GM23338 (cell line): Measurements from ENCODE around the gene SNRPA. TPM values are rescaled to one million over a fixed set of nuclear protein-coding genes. Genes with fewer than 3 reads are reported as not detected.

Experiments used
- ATAC-seq: fragments of 200-7000 bp; cut with Tn5 transposase; 3 replicates; pipeline ENCODE4 v1.9.1; 2020
- DNase-seq: peaks from one replicate; pipeline ENCODE4 v3.0.0-alpha.2; 2015; ENCODE audit warnings: low spot score
- H2AFZ ChIP-seq: fragments of 200-600 bp; sonication (generic); 2 replicates; pipeline ENCODE4 v1.8.0; 2016; ENCODE audit warnings: antibody characterized with exemption, mild to moderate bottlenecking, moderate library complexity
- H3F3A ChIP-seq: fragments of 200-600 bp; sonication (generic); replicated peaks from 2 replicates; pipeline ENCODE4 v1.8.0; 2017; ENCODE audit warnings: antibody characterized with exemption, mixed run types, low read depth
- H3K27ac ChIP-seq: fragments of 200-600 bp; sonication (generic); 2 replicates; pipeline ENCODE4 v1.6.1; 2016; ENCODE audit warnings: low read depth
- H3K27me3 ChIP-seq: fragments of 200-600 bp; sonication (generic); 2 replicates; pipeline ENCODE4 v1.8.0; 2016; ENCODE audit warnings: mild to moderate bottlenecking, mixed run types, moderate library complexity; ENCODE audit not compliant: insufficient read depth
- H3K36me3 ChIP-seq: fragments of 200-600 bp; sonication (generic); 2 replicates; pipeline ENCODE4 v1.8.0; 2016; ENCODE audit warnings: mild to moderate bottlenecking; ENCODE audit not compliant: insufficient read depth
- H3K4me1 ChIP-seq: fragments of 200-600 bp; sonication (generic); 2 replicates; pipeline ENCODE4 v1.8.0; 2016; ENCODE audit warnings: mild to moderate bottlenecking, moderate library complexity; ENCODE audit not compliant: insufficient read depth
- H3K4me2 ChIP-seq: fragments of 200-600 bp; sonication (generic); 2 replicates; pipeline ENCODE4 v1.7.1; 2017; ENCODE audit warnings: mixed run types
- H3K4me3 ChIP-seq: fragments of 200-600 bp; sonication (generic); 2 replicates; pipeline ENCODE4 v1.6.1; 2016; ENCODE audit warnings: mixed run types
- H3K79me2 ChIP-seq: fragments of 200-600 bp; sonication (generic); replicated peaks from 2 replicates; pipeline ENCODE4 v1.8.0; 2017; ENCODE audit warnings: mild to moderate bottlenecking; ENCODE audit not compliant: insufficient read depth
- H3K9me2 ChIP-seq: fragments of 200-600 bp; sonication (generic); 2 replicates; pipeline ENCODE4 v1.8.0; 2017; ENCODE audit not compliant: insufficient read depth
- H4K20me1 ChIP-seq: fragments of 200-600 bp; sonication (generic); replicated peaks from 2 replicates; pipeline ENCODE4 v1.8.0; 2017; ENCODE audit warnings: mild to moderate bottlenecking; ENCODE audit not compliant: insufficient read depth
- H3K27ac Mint-ChIP-seq: 2 replicates; pipeline ENCODE4 v1.8.0; 2020; ENCODE audit warnings: inconsistent platforms, mild to moderate bottlenecking, moderate library complexity, mixed read lengths
- H3K27me3 Mint-ChIP-seq: 3 replicates; pipeline ENCODE4 v1.8.0; 2022; ENCODE audit warnings: low read depth, mild to moderate bottlenecking, moderate library complexity, mixed read lengths, inconsistent platforms; ENCODE audit not compliant: insufficient read depth, poor library complexity
- H3K36me3 Mint-ChIP-seq: 3 replicates; pipeline ENCODE4 v1.8.0; 2021; ENCODE audit warnings: low read depth, mild to moderate bottlenecking, inconsistent platforms, moderate library complexity, mixed read lengths
- H3K4me1 Mint-ChIP-seq: 3 replicates; pipeline ENCODE4 v1.8.0; 2020; ENCODE audit warnings: mild to moderate bottlenecking, inconsistent platforms, mixed read lengths
- H3K4me3 Mint-ChIP-seq: 3 replicates; pipeline ENCODE4 v1.8.0; 2021; ENCODE audit warnings: moderate library complexity, mild to moderate bottlenecking, inconsistent platforms, mixed read lengths
- H3K9me3 Mint-ChIP-seq: 3 replicates; pipeline ENCODE4 v1.8.0; 2020; ENCODE audit warnings: moderate library complexity, mild to moderate bottlenecking, inconsistent platforms, mixed read lengths
- NANOG ChIP-seq: IDR thresholded peaks from 2 replicates; pipeline ENCODE4 v1.6.1; 2016; ENCODE audit warnings: antibody characterized with exemption, borderline replicate concordance
- POLR2AphosphoS5 ChIP-seq: IDR thresholded peaks from 2 replicates; pipeline ENCODE4 v1.6.1; 2016; ENCODE audit warnings: antibody characterized with exemption, low read depth
- STAT1 ChIP-seq: IDR thresholded peaks from one replicate; pipeline ENCODE4 v1.6.1; 2016; ENCODE audit warnings: antibody characterized with exemption; ENCODE audit not compliant: unreplicated experiment
- ZNF114 ChIP-seq: fragments of 250-450 bp; sonication (Bioruptor Pico); IDR thresholded peaks from 2 replicates; pipeline ENCODE4 v1.5.0; 2020; ENCODE audit warnings: mild to moderate bottlenecking, moderate library complexity
- ZNF331 ChIP-seq: fragments of 250-450 bp; sonication (Bioruptor Pico); IDR thresholded peaks from 2 replicates; pipeline ENCODE4 v1.5.0; 2020; ENCODE audit warnings: low read depth, mild to moderate bottlenecking, moderate library complexity
- ZNF462 ChIP-seq: fragments of 250-450 bp; sonication (Bioruptor Pico); IDR thresholded peaks from 2 replicates; pipeline ENCODE4 v1.5.0; 2020; ENCODE audit warnings: mild to moderate bottlenecking, moderate library complexity
- polyA plus RNA-seq: library from polyadenylated mRNA; unstranded; fragments of >200 nt; fragmentation: Nextera tagmentation; extraction: Ambion mirVana; gene quantifications from 2 replicates; pipeline ENCODE4 v1.2.1, GENCODE V29; 2016
- total RNA-seq: library from RNA; depleted of rRNA; stranded (reverse); fragments of >200 nt; shearing (Covaris generic); gene quantifications from 2 replicates; pipeline ENCODE4 v1.2.3, GENCODE V29; 2014

The SNRPA gene
- total and polyA plus RNA-seq, 2 experiments from 2014 or later: 295 to 326 TPM

DNA sequence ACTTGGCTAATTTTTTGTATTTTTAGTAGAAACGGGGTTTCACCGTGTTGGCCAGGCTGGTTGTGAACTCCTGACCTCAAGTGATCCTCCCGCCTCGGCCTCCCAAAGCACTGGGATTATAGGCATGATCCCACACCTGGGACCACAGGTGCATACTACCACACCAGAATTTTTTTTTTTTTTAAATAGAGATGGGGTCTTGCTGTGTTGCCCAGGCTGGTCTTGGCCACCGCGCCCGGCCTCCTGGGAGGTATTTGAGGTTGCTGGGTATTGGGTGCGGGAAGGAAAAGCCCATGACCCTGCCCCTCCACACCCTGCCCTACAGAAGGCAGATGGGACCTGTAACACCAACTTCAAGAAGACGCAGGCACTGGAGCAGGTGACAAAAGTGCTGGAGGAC is 14.3 kb upstream of the SNRPA start:
- peaks cover 16% of the 10 kb centered on the region for H3K27me3 Mint-ChIP-seq

More for the DNA sequence above, 14.3 kb upstream of the SNRPA start:
- no peaks in the 10 kb centered on the region for H3K79me2 ChIP-seq
- H2AFZ ChIP-seq: no peak overlapping the region
- H3K4me2 ChIP-seq: no peak overlapping the region
- ATAC-seq (no peak), DNase-seq (no peak)
- TF ChIP-seq POLR2AphosphoS5 (no peak), ZNF462 (no peak), STAT1 (no peak), ZNF331 (CRISPR knock-in tag) (no peak), NANOG (no peak), ZNF114 (CRISPR knock-in tag) (no peak)
- H3K4me3 ChIP-seq: no peak overlapping the region
- H3K4me1 Mint-ChIP-seq: peaks cover under 1% of the 10 kb centered on the region; the same call in 2 of the 3 replicates
- peaks cover 7% of the 10 kb centered on the region for H3K36me3 ChIP-seq
- H3K9me3 Mint-ChIP-seq: 0 out of 3 replicates have a peak, but pooled peaks cover 3% of the 10 kb centered on the region
- no peaks in the 10 kb centered on the region for H3F3A ChIP-seq
- H3K27me3 ChIP-seq: no peaks in the 10 kb centered on the region
- H3K27ac Mint-ChIP-seq: no peak overlapping the region
- no peaks in the 10 kb centered on the region; the same call in 1 of the 2 replicates for H3K4me1 ChIP-seq
- no peaks in the 10 kb centered on the region for H3K9me2 ChIP-seq
- no peak overlapping the region for H3K27ac ChIP-seq
- peaks cover 48% of the 10 kb centered on the region for H3K36me3 Mint-ChIP-seq
- H3K4me3 Mint-ChIP-seq: no peak overlapping the region
- no peaks in the 10 kb centered on the region for H4K20me1 ChIP-seq
